GM21515 (cell line): Measurements from ENCODE around the gene STXBP2.
"Not testable (repeated sequence)": the region's sequence is repeated elsewhere in the genome, so short reads cannot be mapped to it uniquely, and the experiment has no call there.

ENCODE experiments used
- ATAC-seq: cut with Tn5 transposase; IDR thresholded peaks from one replicate; pipeline ENCODE4 v1.9.1; 2021; ENCODE audit not compliant: unreplicated experiment

The STXBP2 gene

DNA sequence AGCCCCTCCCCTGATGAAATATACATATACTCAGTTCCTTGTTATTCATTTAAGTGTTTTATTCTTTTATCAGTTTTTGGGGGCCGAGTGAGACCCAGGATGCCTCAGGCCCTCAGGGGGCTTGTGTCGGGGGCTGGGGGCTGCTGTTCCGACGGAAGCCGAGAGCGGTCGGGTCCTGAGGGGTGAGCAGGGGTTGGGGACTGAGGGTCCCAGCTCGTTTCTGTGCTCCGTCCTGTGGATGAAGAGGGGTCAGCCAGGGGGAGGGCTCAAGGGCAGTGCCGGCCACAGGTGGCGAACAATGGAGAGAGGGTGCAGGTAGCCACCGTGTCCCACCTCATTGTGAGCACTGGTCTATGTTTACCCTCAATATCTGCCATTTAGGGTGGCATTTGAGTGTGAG, 5.3 kb upstream of the STXBP2 start:
- ATAC-seq = no peak

DNA sequence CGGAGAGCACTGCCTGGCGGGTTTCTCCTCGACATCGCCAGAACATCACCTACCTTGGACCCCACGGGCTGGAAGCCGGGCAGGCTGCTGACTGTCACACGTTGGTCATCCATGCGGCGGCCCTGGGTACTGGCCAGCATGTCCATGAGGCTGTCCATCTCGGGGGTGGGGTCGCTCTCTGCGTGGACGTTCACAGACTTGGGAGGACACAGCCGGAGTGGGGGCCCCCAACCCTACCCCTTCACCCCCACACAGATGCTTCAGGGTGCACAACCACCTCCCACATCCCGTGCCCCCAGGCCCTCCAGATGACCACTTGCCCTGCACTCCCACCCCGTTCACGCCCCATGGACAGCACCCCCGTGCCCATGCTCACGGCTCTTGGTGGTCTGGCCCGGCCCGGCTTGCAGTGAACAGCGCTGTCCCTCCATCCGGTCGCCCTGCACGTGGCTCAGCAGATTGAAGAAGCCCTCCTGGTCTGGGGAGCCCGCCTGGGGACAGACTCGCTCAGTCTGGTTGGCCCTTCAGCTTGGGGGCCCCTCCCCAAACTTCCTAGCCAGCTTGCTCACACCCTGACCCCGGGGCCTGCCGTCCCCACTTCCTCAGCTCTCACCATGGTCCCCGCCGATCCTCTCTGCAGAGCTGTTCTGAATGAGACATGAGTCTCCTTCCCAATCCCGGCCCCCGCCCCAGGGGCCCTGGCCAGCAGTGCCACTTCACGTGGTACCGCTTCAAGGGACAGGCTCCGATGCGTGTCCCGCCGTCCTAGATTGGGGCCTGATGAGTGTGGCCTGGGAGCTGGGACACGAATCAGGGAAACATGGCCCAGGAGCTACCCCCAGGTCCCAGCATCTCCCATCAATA, 4.3 kb upstream of the STXBP2 start:
- ATAC-seq = no peak

DNA sequence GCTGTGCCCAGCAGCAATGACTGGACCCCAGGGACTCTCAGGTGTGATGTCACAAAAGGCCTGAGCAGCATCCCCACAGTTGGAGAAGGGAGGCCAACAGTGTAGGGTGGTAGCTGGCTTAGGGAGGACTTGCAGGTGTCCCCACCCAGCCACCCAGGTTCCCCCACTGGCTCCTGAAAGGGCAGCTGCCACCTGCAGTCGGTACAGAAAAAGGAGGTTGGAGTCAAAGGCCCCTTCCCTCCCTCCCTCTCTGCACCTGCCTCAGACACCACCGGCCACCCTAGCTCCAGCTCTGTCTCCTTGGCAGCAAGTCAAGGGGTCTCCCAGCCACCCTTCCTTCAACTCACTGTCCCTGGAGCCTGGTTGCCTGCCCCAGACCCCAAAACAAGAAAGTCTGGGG, 3.2 kb upstream of the STXBP2 start, which contains the start of gene PCP2:
Gene PCP2, minus strand, starts transcription at position 22 of the 400 bp plus-strand sequence. CDS start 262 bp downstream, outside the sequence.
- ATAC-seq = no peak

DNA sequence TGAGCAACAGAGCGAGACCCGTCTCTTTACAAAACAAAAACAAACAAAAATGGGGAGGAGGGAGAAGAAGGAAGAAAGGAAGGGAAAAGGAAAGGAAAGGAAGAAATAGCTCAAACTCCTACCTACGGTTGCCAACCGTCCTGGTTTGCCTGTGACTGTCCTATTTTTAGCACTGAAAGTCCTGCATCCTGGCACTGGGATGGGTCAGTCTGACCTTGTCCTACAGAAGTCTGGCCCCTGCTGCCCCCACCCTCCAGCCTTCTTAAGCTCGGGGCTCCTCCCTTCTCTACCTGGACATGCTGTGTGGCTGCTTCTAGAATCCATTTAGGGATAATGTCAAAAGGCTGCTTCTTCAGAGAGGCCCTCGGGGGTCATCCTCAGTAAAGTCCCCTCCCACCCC, 1.2 kb upstream of the STXBP2 start:
- ATAC-seq = no peak

DNA sequence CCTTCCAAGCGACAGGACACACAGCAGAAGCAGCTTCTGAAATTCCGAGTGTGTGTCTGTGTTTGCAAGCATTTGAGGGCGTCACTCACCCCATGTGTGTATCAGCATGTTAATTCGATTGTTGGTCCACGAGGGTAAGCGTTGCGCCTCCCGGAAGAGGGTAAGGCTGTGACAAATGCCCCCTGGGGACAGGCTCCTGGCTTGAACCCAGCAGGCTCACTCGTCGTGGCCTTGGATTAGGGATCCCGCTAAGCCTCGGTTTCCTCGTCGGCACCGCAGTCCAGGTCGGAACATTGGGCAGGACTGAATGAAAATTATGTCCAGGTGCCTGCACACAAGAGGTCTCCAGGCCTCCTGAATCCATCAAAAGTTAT, 606 bp upstream of the STXBP2 start:
- ATAC-seq = no peak

DNA sequence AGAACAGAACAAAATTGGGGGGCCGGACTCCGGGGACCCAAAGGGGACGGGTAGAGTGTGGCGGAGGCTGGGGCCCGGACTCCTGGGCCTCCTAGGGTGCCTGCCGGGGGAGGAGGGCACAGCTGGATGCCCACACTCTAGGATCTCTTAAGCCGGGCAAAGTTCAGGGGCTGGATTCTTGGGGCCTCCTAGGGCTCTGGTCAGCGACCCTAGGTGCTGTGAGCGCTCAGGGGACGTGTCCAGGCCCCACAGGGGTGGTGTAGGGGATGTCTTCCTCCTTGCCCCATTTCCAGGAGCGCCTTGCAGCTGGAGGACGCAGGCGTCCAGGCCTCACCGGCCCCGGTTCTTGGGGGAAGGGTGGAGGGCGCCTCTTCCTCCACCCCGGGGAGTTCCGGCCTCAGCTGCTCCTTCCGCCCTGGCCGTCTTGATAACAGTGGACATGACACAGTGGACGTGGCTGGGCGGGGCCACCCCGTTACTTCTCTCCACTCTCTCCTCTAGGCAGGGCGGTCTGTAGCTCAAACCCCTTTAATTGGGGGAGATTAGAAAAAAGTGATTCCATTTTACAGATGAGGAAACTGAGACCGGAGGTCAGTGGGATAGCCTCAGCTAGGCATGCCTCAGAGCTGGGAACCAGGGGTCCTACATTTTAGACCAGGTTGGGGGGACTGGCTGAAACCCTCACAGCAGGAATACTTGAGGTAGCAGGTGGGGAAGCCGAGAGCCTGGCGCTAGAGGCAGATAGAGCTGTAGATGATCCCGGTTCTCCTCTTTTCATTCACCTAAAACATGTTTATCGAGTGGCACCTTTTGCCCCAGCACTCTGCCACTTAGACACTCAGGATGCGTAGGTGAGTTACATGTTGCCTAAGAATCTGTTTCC, 705 bp downstream of the STXBP2 start:
- ATAC-seq = no peak

DNA sequence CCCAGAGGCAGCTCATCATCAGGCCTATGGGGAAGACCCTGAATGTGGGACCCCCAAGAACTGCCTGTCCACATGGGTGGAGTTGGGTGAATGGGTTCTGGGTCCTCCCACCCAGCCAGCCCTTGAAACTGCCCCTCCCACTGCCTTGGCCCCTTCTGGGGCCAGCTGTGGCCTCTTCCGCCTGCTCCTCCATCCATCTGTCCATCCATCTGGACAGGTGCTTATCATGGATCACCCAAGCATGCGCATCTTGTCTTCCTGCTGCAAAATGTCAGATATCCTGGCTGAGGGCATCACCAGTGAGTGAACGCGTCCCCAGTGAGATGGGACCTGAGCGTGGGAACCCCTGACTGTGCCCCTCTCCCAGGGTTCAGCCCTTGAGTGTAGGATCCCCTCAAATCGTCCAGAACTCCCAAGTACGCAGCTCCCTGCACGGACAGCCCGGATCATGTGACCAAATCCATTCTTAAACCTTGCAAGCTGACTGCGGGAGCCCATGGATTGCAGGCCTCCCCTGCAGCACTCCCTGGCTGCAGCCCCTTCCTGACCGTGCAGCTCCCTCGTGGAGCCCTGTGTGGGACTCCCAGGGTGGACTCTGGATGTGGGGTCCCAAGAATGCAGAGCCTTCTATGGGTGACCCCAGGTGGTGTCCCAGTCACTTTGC, 2.0 kb downstream of the STXBP2 start:
- no peak for ATAC-seq

DNA sequence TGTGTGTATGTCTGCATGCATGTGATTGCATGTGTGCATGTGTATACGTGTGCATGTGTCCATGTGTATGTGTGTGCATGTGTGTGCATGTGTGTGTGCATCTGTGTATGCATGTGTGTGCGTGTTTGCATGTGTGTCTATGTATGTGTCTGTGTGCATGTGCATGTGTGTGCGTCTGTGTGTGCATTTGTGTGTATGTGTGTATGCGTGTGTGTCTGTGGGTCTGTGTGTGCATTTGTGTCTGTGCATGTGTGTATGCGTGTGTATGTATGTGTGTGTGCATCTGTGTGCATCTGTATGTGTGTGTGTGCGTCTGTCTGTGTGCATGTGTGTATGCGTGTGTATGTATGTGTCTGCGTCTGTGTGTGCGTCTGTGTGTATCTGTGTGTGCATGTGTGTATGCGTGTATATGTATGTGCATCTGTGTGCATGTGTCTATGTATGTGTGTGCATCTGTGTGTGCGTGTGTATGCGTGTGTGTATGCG, 3.0 kb downstream of the STXBP2 start:
- ATAC-seq = no peak

DNA sequence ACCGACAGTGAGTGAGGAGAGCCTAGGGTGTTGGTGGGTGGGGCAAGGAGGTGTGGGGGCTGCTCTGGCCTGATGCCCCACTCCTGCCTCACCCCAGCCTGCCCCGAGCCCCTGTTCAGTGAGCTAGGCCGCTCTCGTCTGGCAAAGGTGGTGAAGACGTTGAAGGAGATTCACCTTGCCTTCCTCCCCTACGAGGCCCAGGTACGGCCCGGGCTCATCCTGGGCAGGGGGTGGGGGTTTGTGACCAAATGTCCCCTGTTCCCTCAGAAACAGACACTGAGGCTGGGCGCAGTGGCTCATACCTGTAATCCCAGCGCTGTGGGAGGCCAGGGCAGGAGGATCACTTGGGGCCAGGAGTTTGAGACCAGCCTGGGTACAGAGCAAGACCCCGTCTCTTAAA, 3.9 kb downstream of the STXBP2 start:
- ATAC-seq = no peak

DNA sequence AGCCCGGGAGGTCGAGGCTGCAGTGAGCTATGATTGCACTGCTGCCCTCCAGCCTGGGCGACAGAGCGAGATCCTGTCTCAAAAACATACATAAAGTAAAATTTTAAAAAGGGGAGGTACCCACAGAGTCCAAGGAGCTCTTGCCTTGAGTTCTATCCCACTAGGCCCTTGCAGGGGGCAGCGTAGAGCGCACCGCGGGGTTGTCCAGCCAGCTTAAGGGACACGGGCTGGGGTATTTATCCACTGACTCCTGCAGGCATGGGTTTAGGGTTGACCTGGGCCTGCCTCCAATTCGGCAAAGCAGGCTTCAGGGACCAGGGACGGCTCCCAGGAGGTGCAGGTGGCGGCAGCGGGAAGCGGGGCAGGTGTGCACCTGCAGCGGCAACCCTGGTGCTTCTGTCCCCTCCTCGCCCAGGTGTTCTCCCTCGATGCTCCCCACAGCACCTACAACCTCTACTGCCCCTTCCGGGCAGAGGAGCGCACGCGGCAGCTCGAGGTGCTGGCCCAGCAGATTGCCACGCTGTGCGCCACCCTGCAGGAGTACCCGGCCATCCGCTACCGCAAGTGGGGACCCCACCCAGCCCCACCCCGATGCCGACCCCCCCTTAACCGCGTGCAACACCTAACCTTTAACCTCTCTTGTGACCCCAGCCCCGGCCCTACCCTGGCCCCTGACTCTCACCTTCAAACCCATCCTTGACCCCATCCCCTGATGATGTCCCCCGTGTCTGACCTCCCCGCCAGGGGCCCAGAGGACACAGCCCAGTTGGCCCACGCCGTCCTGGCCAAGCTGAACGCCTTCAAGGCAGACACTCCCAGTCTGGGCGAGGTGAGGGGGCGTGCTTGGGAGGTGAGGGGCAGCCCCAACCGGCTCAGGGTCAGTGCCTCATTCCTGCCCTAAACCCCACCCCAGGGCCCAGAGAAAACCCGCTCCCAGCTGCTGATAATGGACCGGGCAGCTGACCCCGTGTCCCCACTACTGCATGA, 4.7 kb downstream of the STXBP2 start:
- no peak for ATAC-seq

DNA sequence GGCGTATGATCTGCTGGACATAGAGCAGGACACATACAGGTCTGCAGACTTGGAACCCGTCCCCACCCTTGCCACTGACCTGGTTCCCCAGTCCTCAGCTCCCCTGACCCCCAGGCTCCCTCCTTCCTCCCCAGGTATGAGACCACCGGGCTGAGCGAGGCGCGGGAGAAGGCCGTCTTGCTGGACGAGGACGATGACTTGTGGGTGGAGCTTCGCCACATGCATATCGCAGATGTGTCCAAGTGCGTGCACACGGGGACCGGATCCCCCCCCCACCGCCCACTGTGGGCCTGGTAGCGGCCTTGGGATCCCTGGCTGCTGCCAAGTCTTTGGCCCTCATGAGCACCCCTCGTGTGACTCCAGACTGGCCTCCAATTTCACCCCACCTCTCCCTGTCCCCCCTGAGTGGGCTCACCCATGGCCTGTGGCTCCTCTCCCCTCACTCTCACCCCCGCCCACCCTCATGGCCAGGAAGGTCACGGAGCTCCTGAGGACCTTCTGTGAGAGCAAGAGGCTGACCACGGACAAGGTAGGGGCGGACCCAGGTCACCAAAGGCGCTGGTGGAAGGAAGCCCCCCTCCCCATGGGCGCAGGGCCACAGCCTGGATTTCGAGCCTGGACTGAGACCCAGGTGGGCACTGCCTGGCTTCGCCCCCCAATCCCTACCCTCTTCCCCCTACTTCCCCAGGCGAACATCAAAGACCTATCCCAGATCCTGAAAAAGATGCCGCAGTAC, 5.6 kb downstream of the STXBP2 start:
- ATAC-seq = no peak

DNA sequence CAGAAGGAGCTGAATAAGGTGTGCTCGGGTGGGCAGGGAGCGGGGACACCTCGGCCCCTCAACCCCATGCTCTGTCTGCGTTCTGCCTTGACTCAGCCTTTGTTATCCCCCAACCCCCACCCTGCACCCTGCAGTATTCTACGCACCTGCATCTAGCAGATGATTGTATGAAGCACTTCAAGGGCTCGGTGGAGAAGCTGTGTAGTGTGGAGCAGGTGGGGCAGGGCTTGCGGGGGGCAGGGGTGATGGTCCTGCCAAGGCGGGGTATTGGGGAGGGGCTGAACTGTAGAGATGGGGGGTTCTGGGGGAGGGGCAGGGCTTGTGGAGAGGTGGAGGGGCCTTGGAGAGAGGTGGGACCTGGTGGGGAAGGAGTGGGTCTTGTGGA, 6.1 kb downstream of the STXBP2 start:
- no peak for ATAC-seq

DNA sequence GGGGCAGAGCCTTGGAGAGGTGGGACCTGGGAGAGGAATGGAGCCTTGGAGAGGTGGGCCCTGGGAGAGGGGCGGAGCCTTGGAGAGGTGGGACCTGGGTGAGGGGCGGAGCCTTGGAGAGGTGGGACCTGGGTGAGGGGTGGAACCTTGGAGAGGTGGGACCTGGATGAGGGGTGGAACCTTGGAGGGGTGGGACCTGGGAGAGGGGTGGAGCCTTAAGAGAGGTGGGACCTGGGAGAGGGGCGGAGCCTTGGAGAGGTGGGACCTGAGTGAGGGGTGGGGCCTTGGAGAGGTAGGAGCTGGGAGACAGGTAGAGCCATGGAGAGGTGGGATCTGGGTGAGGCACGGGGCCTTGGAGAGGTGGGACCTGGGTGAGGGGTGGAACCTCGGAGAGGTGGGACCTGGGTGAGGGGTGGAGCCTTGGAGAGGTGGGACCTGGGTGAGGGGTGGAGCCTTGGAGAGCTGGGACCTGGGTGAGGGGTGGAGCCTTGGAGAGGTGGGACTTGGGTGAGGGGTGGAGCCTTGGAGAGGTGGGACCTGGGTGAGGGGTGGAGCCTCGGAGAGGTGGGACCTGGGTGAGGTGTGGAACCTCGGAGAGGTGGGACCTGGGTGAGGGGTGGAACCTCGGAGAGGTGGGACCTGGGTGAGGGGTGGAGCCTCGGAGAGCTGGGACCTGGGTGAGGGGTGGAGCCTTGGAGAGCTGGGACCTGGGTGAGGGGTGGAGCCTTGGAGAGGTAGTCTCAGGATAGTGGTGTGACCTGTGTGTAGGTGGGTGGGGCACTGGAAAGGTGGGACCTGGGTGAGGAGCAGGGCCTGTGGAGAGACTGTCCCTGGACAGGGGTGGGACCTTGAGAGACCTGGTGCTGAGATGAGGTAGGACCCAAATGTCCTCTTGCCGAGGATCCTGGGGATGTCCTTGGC, 7.0 kb downstream of the STXBP2 start:
- not testable (repeated sequence) for ATAC-seq

DNA sequence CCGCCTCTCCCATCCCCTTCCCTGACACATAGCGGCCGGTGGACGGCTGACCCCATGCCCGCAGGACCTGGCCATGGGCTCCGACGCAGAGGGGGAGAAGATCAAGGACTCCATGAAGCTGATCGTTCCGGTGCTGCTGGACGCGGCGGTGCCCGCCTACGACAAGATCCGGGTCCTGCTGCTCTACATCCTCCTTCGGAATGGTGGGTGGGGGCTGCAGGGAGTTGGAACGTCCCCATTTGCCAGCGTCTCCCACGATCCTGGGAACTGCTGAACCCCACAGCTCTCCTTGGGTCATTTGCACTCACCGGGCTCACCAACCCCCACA, 7.6 kb downstream of the STXBP2 start:
- ATAC-seq = no peak

DNA sequence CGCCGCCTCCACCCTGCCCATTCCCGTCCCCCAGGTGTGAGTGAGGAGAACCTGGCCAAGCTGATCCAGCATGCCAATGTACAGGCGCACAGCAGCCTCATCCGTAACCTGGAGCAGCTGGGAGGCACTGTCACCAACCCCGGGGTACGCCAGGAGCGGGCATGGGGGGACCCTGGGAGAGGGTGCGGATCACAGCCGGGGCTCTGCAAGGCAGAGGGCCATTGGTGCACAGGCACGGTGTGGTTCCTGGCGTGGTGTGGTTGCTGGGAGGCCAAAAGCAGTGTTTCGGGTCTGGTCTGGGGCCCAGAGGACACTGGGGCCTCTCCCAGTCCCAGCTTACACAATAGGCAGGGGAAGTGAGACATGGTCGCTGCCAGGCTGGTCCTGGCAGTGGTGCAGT, 8.3 kb downstream of the STXBP2 start:
- ATAC-seq = no peak

DNA sequence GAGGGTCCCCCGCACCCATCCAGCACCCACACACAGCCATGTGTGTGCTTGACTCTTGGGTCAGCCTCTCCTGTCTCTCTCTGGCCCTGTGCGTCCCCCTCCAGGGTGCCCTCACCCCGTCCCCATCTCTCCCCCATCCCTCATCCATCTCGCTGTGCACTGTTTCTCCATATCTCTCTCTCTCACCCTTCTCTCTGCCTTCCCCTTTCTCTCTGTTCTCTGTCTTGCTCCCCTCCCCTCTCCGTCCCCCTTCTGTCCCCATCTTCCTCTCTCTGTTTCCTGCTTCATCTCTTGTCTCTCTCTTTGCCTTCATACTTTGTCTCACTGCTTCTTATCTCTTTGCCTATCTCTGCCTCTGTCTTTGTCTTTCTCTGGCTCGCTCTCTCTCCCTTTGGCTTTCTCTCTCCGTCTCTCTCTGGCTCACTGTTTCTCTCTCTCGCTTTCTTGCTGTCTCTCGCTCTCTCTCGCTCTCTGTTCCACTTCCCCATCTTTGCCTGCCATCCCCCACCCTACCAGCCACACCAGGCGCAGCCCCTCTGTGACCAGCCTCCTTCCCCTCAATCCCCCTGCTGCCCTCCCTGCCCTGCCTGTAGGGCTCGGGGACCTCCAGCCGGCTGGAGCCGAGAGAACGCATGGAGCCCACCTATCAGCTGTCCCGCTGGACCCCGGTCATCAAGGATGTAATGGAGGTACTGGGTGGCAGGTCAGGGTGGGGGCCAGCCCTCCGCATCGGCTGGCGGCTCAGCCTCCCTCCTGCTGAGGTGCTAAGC, 8.9 kb downstream of the STXBP2 start:
- ATAC-seq = no peak

DNA sequence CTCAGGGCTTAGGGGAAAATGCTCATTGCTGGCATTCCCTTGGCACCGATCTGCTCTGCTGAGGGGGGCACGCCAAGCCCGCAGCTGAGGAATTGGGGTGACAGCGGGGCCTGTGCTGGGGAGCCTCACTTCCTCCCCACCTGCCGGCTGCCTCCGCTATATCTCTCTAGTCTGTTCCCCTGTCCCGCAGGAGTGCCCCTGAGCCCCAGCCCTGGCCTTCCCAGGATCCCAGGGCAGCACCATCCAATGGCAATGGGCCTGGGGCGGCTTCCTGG, 9.5 kb downstream of the STXBP2 start:
- no peak for ATAC-seq

DNA sequence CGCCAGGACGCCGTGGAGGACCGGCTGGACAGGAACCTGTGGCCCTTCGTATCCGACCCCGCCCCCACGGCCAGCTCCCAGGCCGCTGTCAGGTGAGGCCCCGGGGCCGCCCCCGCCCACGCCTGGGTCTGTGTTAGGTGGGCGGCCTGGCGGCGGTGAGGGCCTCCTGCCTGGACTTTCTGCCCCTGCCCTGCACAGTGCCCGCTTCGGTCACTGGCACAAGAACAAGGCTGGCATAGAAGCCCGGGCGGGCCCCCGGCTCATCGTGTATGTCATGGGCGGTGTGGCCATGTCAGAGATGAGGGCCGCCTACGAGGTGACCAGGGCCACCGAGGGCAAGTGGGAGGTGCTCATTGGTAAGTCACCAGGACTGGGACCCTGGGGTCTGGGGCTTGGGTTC, 10.2 kb downstream of the STXBP2 start:
- no peak for ATAC-seq
